ENCODE measurements around the gene C19orf53.

DNA sequence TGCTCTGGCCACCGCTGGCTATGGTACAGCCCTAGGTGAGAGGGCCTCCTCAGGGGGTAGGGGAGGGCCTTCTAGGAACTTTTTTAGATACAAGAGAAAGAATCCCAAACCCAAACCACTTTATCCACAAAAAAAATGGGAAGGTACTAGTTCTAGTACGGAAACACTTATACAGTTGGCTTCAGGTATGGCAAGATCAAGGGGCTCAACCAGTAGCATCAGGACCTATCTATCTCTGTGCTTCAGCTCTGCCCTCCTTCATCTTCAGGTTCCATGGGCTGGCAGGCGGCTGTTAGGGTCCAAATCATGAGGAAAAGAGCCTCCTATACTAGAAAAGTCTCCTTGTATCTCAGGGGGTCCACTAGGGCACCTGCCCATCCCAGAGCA, 8.2 kb upstream of the C19orf53 start:
- TF ChIP-seq, protein P1, sequence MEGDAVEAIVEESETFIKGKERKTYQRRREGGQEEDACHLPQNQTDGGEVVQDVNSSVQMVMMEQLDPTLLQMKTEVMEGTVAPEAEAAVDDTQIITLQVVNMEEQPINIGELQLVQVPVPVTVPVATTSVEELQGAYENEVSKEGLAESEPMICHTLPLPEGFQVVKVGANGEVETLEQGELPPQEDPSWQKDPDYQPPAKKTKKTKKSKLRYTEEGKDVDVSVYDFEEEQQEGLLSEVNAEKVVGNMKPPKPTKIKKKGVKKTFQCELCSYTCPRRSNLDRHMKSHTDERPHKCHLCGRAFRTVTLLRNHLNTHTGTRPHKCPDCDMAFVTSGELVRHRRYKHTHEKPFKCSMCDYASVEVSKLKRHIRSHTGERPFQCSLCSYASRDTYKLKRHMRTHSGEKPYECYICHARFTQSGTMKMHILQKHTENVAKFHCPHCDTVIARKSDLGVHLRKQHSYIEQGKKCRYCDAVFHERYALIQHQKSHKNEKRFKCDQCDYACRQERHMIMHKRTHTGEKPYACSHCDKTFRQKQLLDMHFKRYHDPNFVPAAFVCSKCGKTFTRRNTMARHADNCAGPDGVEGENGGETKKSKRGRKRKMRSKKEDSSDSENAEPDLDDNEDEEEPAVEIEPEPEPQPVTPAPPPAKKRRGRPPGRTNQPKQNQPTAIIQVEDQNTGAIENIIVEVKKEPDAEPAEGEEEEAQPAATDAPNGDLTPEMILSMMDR (IDR thresholded peaks at IDR 0.05), result no peak
- no peak for TF ChIP-seq ZFX (IDR thresholded peaks at IDR 0.05; ENCODE audit: borderline replicate concordance)
